ENCODE measurements around the gene RRAS2. TPM values are rescaled to one million over a fixed set of nuclear protein-coding genes. Genes with fewer than 3 reads are reported as not detected.

RRAS2 gene
- total RNA-seq, 2 experiments from 2014 or later, result 97.3 to 98.1 TPM

DNA sequence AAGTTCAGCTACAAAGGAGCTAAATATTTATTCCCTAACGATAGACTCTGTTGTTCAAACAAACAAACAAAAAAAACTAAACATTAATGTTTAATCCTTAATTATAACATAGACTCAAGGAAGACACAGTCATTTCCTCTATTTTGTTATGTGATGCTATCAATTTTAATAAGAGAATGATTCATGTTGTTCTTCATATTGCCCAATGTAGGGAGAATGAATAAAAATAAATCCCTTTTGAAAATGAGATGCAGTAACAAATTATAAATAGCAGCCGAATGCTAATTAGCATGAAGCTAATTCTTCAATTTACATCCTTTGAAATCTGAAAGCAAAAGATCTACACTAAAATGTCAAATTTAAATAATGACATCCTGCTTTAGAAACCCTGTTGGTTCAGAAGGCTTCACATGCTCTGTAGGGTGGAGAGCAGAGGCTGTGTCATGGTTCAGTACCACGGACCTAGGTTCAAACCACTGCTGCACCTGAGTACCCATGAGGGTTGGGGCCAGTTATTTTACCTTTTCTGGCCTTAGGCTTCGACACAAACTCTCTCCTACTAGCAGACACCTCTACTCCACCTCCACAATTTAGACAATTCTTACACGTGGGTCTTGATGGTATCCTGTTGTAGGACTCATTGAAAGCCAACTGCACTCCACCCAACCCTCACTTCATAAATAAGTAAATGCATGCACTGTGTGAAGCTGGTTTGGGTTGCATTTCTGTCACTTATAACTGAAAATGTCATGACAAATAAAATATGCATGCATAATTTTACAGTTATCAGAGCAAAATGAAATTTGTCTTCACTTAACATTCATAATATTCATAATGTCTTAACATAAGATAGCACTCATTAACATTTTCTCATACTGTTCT lies 89.0 kb downstream of the RRAS2 start:
- Mint-ChIP-seq H3K27me3 (ENCODE audit: low read depth) (no peaks in the 10 kb centered on the region), H3K36me3 (ENCODE audit: low read depth) (peaks cover 44% of the 10 kb centered on the region), H3K4me1 (ENCODE audit: low read depth) (peaks cover 39% of the 10 kb centered on the region), H3K9me3 (ENCODE audit: insufficient read depth) (no peaks in the 10 kb centered on the region), H3K4me3 (peak overlapping the region; percentile 51), H3K27ac (peak overlapping the region; percentile 85)
- DNase-seq (peak; percentile 41), ATAC-seq (no peak)
- ChIA-PET CTCF (interaction anchor here (1.1 to 1.5 kb wide), 3 partner anchors 19 to 299 kb away, joined by 3 to 6 read pairs (median 3); no protein-coding TSS in a partner anchor), POLR2A (no interaction called here)

GRCh38 chr11:14267861-14268635 lies 90.9 kb downstream of the RRAS2 start:
- H3K36me3 Mint-ChIP-seq (ENCODE audit: low read depth), result peaks cover 37% of the 10 kb centered on the region
- ChIA-PET POLR2A (no interaction called here), CTCF (interaction anchor here (1.5 kb wide), 2 partner anchors 18 kb away, joined by 3 to 5 read pairs; no protein-coding TSS in a partner anchor)
- no peaks in the 10 kb centered on the region for H3K9me3 Mint-ChIP-seq (ENCODE audit: insufficient read depth)
- no peak for DNase-seq
- no peak for ATAC-seq
- no peak overlapping the region for H3K4me3 Mint-ChIP-seq
- no peak overlapping the region for H3K27ac Mint-ChIP-seq
- peaks cover 35% of the 10 kb centered on the region for H3K4me1 Mint-ChIP-seq (ENCODE audit: low read depth)
- H3K27me3 Mint-ChIP-seq (ENCODE audit: low read depth), result no peaks in the 10 kb centered on the region

DNA sequence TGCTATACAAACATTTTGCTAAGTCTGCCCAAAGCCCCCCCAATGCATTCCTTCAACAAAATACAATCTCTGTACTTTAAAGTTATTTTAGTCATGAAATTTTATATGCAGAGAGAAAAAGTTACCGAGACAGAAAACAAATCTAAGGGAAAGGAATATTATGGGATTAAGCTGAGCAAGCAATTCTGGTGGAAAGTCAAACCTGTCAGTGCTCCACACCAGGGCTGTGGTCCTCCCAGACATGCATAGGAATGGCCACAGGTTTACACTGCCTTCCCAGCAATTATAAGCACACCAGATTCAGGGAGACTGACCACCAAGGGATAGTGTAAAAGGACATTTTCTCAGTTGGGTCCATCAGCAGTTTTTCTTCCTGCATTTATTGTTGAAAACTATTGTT lies 92.4 kb downstream of the RRAS2 start:
- DNase-seq, result no peak
- CTCF ChIA-PET, result interaction anchor here (1.4 to 1.5 kb wide), 2 partner anchors 16 to 494 kb away, joined by 3 to 5 read pairs; no protein-coding TSS in a partner anchor
- Mint-ChIP-seq H3K27me3 (ENCODE audit: low read depth) (no peaks in the 10 kb centered on the region), H3K4me3 (no peak overlapping the region), H3K36me3 (ENCODE audit: low read depth) (peaks cover 29% of the 10 kb centered on the region), H3K9me3 (ENCODE audit: insufficient read depth) (no peaks in the 10 kb centered on the region), H3K27ac (no peak overlapping the region), H3K4me1 (ENCODE audit: low read depth) (peaks cover 25% of the 10 kb centered on the region)
- POLR2A ChIA-PET, result no interaction called here
- no peak for ATAC-seq

- Mint-ChIP-seq H3K4me1 (ENCODE audit: low read depth) (peaks cover 9% of the 10 kb centered on the region), H3K27ac (no peak overlapping the region), H3K9me3 (ENCODE audit: insufficient read depth) (no peaks in the 10 kb centered on the region), H3K36me3 (ENCODE audit: low read depth) (peaks cover 29% of the 10 kb centered on the region), H3K4me3 (no peak overlapping the region), H3K27me3 (ENCODE audit: low read depth) (no peaks in the 10 kb centered on the region)
- CTCF ChIA-PET, result interaction anchor here (1.3 kb wide), 1 partner anchor 13 kb away, joined by 3 read pairs; no protein-coding TSS in a partner anchor
- ATAC-seq (no peak), DNase-seq (no peak)
- POLR2A ChIA-PET, result no interaction called here
Measured at GRCh38 chr11:14264966-14265365, 94.0 kb downstream of the RRAS2 start.

DNA sequence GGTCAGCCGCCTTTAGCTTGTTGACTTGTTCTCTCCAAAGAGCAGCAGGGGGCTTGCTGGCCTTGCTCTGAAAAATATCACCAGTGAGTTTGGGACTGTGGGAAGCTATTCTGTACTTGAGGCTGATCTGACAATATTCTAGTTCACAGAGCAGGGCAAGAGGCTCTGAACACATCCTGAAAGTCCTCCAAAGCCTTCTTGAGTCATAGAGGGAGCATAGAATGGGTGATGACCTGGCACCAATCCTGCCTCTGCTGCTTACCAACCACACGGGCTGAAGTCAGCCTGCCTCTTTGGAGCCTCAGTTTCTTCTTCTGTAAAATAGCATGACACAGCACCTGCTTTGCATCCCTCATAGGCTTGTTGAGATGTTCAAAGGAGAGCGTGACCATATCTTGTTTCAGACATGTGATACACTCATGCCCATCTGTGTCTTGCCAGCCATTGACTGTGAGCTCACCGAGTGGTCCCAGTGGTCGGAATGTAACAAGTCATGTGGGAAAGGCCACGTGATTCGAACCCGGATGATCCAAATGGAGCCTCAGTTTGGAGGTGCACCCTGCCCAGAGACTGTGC lies 96.6 kb downstream of the RRAS2 start:
- Mint-ChIP-seq H3K4me3 (no peak overlapping the region), H3K9me3 (ENCODE audit: insufficient read depth) (no peaks in the 10 kb centered on the region), H3K27ac (no peak overlapping the region), H3K27me3 (ENCODE audit: low read depth) (no peaks in the 10 kb centered on the region), H3K36me3 (ENCODE audit: low read depth) (peaks cover 18% of the 10 kb centered on the region), H3K4me1 (ENCODE audit: low read depth) (no peaks in the 10 kb centered on the region)
- POLR2A ChIA-PET, result interaction anchor here (0.6 kb wide), 1 partner anchor 181 kb away, joined by 3 read pairs; no protein-coding TSS in a partner anchor
- DNase-seq (no peak), ATAC-seq (no peak)
- CTCF ChIA-PET, result interaction anchor here (0.6 kb wide), 1 partner anchor 457 kb away, joined by 3 read pairs; no protein-coding TSS in a partner anchor

DNA sequence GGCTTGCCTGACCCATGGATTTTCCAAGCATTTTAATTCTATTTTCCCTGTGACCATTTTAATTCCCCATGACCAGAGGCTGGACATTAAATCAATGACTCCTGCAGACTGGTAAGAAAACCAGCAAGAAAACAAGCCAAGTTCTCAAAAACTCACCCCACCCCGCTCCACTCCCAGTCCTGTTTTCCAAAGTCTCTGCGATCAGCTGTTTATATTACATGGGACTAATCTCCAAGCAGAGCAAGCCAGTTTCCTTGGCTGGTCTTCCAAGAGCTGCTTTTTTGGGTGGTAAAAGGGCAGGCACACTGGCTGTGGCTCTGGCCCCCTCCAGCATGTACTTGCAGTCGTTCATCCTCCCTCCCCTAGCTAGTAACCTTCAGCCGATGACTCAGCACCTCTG lies 97.9 kb downstream of the RRAS2 start:
- ChIA-PET CTCF (no interaction called here), POLR2A (no interaction called here)
- H3K4me1 Mint-ChIP-seq (ENCODE audit: low read depth), result no peaks in the 10 kb centered on the region
- DNase-seq (peak; percentile 16), ATAC-seq (no peak)
- H3K36me3 Mint-ChIP-seq (ENCODE audit: low read depth), result peaks cover 16% of the 10 kb centered on the region
- H3K4me3 Mint-ChIP-seq, result no peak overlapping the region
- H3K27ac Mint-ChIP-seq, result no peak overlapping the region
- H3K9me3 Mint-ChIP-seq (ENCODE audit: insufficient read depth), result no peaks in the 10 kb centered on the region
- H3K27me3 Mint-ChIP-seq (ENCODE audit: low read depth), result no peaks in the 10 kb centered on the region

DNA sequence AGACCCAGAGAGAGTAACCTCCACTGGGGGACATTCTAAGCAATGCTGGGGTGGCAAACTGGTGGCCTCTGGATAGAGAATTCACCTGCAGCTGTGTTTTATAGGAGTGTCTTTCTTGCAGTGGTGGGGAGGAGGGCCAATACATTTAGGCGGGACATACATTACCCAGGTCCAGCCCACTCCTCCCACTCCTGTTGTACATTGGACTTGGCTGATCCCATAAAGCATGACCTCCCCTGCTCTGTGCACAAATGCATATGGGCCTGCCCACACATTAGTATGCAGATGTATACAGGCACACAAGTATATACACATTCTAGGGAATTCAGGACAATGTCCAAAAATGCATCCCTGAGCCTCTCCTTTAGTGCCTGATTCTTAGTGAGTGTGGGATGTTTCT lies 99.1 kb downstream of the RRAS2 start:
- no peak overlapping the region for H3K4me3 Mint-ChIP-seq
- DNase-seq (no peak), ATAC-seq (no peak)
- H3K4me1 Mint-ChIP-seq (ENCODE audit: low read depth), result no peaks in the 10 kb centered on the region
- peaks cover 4% of the 10 kb centered on the region for H3K36me3 Mint-ChIP-seq (ENCODE audit: low read depth)
- no peaks in the 10 kb centered on the region for H3K27me3 Mint-ChIP-seq (ENCODE audit: low read depth)
- no peak overlapping the region for H3K27ac Mint-ChIP-seq
- CTCF ChIA-PET, result no interaction called here
- no peaks in the 10 kb centered on the region for H3K9me3 Mint-ChIP-seq (ENCODE audit: insufficient read depth)
- POLR2A ChIA-PET, result no interaction called here

DNA sequence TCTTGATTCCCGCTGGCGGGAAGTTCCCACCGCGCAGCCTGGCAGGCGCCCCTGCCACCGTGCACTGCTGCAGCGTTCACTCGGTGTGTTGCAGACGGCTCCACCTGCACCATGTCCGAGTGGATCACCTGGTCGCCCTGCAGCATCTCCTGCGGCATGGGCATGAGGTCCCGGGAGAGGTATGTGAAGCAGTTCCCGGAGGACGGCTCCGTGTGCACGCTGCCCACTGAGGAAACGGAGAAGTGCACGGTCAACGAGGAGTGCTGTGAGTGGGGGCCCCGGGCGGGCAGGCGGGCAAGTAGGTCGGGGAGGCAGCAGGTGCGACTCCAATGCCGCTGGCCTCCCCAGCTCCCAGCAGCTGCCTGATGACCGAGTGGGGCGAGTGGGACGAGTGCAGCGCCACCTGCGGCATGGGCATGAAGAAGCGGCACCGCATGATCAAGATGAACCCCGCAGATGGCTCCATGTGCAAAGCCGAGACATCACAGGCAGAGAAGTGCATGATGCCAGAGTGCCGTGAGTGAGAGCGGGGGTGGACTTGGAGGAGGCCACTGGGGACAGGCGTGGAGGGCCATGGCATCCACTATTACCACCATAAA lies 99.7 kb downstream of the RRAS2 start:
- no peaks in the 10 kb centered on the region for H3K36me3 Mint-ChIP-seq (ENCODE audit: low read depth)
- no peak for DNase-seq
- no peaks in the 10 kb centered on the region for H3K27me3 Mint-ChIP-seq (ENCODE audit: low read depth)
- ChIA-PET CTCF (no interaction called here), POLR2A (no interaction called here)
- H3K4me3 Mint-ChIP-seq, result no peak overlapping the region
- no peaks in the 10 kb centered on the region for H3K9me3 Mint-ChIP-seq (ENCODE audit: insufficient read depth)
- H3K27ac Mint-ChIP-seq, result no peak overlapping the region
- H3K4me1 Mint-ChIP-seq (ENCODE audit: low read depth), result no peaks in the 10 kb centered on the region
- ATAC-seq, result no peak

DNA sequence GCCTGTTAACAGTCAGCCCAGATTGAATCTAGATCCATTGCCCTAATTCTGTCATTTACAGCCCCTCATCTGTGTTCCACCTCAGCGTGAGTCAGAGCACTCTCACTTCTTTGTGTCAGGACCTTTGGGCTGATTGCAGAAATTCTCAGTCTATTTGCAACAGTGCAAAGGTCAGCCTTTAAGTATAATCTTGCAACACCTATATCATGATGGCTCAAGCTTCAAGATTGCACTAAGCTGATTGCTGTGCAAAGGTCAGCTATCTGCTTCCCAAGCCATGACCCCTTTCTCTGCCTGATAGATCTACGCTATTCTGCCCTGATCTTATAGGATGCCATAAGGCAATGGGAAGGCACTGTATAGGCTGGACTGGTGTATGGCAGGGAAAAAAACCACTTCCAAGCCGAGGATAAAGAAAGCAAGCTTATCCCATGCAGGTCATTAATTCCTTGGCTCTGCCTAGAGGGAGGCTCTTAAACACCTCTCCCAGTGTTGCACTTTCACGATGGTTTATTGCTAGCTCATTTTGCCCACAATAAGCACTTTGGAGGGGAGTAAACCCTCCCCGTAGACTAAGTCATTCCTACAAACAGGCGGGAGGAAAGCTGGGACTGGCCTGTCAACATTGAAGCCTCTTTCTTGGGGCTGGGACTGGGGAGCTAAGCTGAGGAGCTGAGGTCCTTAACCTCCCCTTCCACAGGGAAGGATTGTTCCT lies 100.6 kb downstream of the RRAS2 start:
- DNase-seq (no peak), ATAC-seq (no peak)
- Mint-ChIP-seq H3K9me3 (ENCODE audit: insufficient read depth) (no peaks in the 10 kb centered on the region), H3K4me3 (no peak overlapping the region), H3K4me1 (ENCODE audit: low read depth) (no peaks in the 10 kb centered on the region), H3K27ac (no peak overlapping the region), H3K27me3 (ENCODE audit: low read depth) (no peaks in the 10 kb centered on the region), H3K36me3 (ENCODE audit: low read depth) (no peaks in the 10 kb centered on the region)
- ChIA-PET POLR2A (no interaction called here), CTCF (interaction anchor here (0.7 kb wide), 1 partner anchor 8 kb away, joined by 3 read pairs; no protein-coding TSS in a partner anchor)

DNA sequence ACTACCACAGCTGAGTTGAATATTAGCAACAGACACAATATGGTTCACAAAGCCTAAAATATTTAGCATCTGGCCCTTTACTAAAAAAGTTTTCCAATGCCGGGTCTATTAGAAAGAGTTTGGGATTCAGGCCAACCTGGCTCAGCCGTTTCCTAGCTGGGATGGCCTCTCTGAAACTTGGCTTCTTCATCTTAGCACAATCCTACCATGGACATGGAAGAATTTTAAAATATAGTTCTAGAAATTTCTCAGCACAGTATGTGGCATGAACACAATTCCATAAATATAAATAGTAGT lies 103.8 kb downstream of the RRAS2 start:
- Mint-ChIP-seq H3K4me1 (ENCODE audit: low read depth) (no peaks in the 10 kb centered on the region), H3K27me3 (ENCODE audit: low read depth) (no peaks in the 10 kb centered on the region), H3K4me3 (no peak overlapping the region), H3K36me3 (ENCODE audit: low read depth) (no peaks in the 10 kb centered on the region), H3K9me3 (ENCODE audit: insufficient read depth) (no peaks in the 10 kb centered on the region), H3K27ac (no peak overlapping the region)
- DNase-seq (no peak), ATAC-seq (no peak)
- CTCF ChIA-PET, result interaction anchor here (6.5 kb wide), 1 partner anchor 299 kb away, joined by 52 read pairs; no protein-coding TSS in a partner anchor
- POLR2A ChIA-PET, result no interaction called here

GRCh38 chr11:14254533-14255237 lies 104.3 kb downstream of the RRAS2 start:
- H3K4me1 Mint-ChIP-seq (ENCODE audit: low read depth), result no peaks in the 10 kb centered on the region
- H3K4me3 Mint-ChIP-seq, result no peak overlapping the region
- H3K27me3 Mint-ChIP-seq (ENCODE audit: low read depth), result no peaks in the 10 kb centered on the region
- DNase-seq (no peak), ATAC-seq (no peak)
- ChIA-PET CTCF (interaction anchor here (0.9 to 6.5 kb wide), 4 partner anchors 46 to 480 kb away, joined by 3 to 61 read pairs (median 28); no protein-coding TSS in a partner anchor), POLR2A (no interaction called here)
- no peaks in the 10 kb centered on the region for H3K9me3 Mint-ChIP-seq (ENCODE audit: insufficient read depth)
- H3K36me3 Mint-ChIP-seq (ENCODE audit: low read depth), result no peaks in the 10 kb centered on the region
- H3K27ac Mint-ChIP-seq, result no peak overlapping the region

Data from activated CD8-positive, alpha-beta T cell treated with anti-CD3 and anti-CD28 coated beads, Interleukin-2, amount 10 ng/mL, durations not matched to agents 7 days and 5 days (primary cell).